Measurements from ENCODE around the gene COPS9.

GRCh38 chr2:240170354-240170735 lies 34.2 kb upstream of the COPS9 start:
- TF ChIP-seq, protein P1, sequence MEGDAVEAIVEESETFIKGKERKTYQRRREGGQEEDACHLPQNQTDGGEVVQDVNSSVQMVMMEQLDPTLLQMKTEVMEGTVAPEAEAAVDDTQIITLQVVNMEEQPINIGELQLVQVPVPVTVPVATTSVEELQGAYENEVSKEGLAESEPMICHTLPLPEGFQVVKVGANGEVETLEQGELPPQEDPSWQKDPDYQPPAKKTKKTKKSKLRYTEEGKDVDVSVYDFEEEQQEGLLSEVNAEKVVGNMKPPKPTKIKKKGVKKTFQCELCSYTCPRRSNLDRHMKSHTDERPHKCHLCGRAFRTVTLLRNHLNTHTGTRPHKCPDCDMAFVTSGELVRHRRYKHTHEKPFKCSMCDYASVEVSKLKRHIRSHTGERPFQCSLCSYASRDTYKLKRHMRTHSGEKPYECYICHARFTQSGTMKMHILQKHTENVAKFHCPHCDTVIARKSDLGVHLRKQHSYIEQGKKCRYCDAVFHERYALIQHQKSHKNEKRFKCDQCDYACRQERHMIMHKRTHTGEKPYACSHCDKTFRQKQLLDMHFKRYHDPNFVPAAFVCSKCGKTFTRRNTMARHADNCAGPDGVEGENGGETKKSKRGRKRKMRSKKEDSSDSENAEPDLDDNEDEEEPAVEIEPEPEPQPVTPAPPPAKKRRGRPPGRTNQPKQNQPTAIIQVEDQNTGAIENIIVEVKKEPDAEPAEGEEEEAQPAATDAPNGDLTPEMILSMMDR (conservative IDR thresholded peaks at IDR 0.05 in 1 of 2, IDR thresholded peaks at IDR 0.05 in 1 of 2; ENCODE audit: low read depth in 1 of 2, low read length in 2 of 2): no peak
- no peak for TF ChIP-seq EZH2 (IDR thresholded peaks at IDR 0.05; ENCODE audit: low read length, missing control alignments)

Measured in fibroblast of lung (primary cell).